HepG2 (cell line): ENCODE results near the gene CAVIN1. TPM values are rescaled to one million over a fixed set of nuclear protein-coding genes. Genes with fewer than 3 reads are reported as not detected.

Source experiments
- MAX ChIP-seq: IDR thresholded peaks from 2 replicates; pipeline ENCODE4 v1.6.1; 2012; ENCODE audit warnings: inconsistent platforms
- NR0B2 ChIP-seq: sonication (generic); formaldehyde crosslinking; IDR thresholded peaks from 2 replicates; pipeline ENCODE4 v1.4.0; 2020; ENCODE audit warnings: mild to moderate bottlenecking, missing genetic modification reagents
- ZBTB4 ChIP-seq: sonication (generic); formaldehyde crosslinking; IDR thresholded peaks from 2 replicates; pipeline ENCODE4 v1.4.0; 2020; ENCODE audit warnings: missing genetic modification reagents, mild to moderate bottlenecking, borderline replicate concordance
- ZBTB8A ChIP-seq: sonication (generic); formaldehyde crosslinking; IDR thresholded peaks from 2 replicates; pipeline ENCODE4 v1.4.0; 2020; ENCODE audit warnings: mild to moderate bottlenecking, low read depth, missing genetic modification reagents, borderline replicate concordance
- ZNF446 ChIP-seq: sonication (generic); formaldehyde crosslinking; IDR thresholded peaks from 2 replicates; pipeline ENCODE4 v1.5.0; 2020; ENCODE audit warnings: mild to moderate bottlenecking, missing genetic modification reagents
- ZNF749 ChIP-seq: sonication (generic); formaldehyde crosslinking; IDR thresholded peaks from 2 replicates; pipeline ENCODE4 v1.8.0; 2022; ENCODE audit warnings: mild to moderate bottlenecking, missing genetic modification reagents, moderate library complexity, borderline replicate concordance
- ZNF788 ChIP-seq: sonication (generic); formaldehyde crosslinking; IDR thresholded peaks from 2 replicates; pipeline ENCODE4 v1.5.0; 2020; ENCODE audit warnings: mild to moderate bottlenecking, missing genetic modification reagents, borderline replicate concordance
- ZNF800 ChIP-seq: sonication (generic); formaldehyde crosslinking; IDR thresholded peaks from 2 replicates; pipeline ENCODE4 v1.4.0; 2020; ENCODE audit warnings: missing genetic modification reagents
- ZNF816 ChIP-seq: sonication (generic); formaldehyde crosslinking; IDR thresholded peaks from 2 replicates; pipeline ENCODE4 v1.8.0; 2022; ENCODE audit warnings: missing genetic modification reagents, mild to moderate bottlenecking, borderline replicate concordance
- ZSCAN29 ChIP-seq: sonication (generic); formaldehyde crosslinking; conservative IDR thresholded peaks from 2 replicates; pipeline ENCODE4 v1.4.0; 2020; ENCODE audit warnings: mild to moderate bottlenecking, missing genetic modification reagents
- polyA plus RNA-seq, 8 experiments: library from polyadenylated mRNA; depleted of rRNA in 3 of 8; stranded (reverse) in 7 of 8; unstranded in 1 of 8; fragments of >200 nt; fragmentation: Illumina TruSeq in 4 of 8; extraction: Trizol in 4 of 8; gene quantifications; 2 replicates each; pipeline versions ENCODE4 v1.2.1 to v1.2.3, GENCODE V29; 2011 to 2016; ENCODE audit warnings: low read depth in 4 of 8, missing spikeins in 1 of 8, mixed read lengths in 1 of 8; ENCODE audit not compliant: insufficient read depth in 1 of 8
- total RNA-seq, 5 experiments: library from RNA; depleted of rRNA; stranded (reverse); fragments of >200 nt; fragmentation: Illumina TruSeq; extraction: Trizol; gene quantifications; 2 replicates each; pipeline ENCODE4 v1.2.3, GENCODE V29; 2016; ENCODE audit warnings: low read depth in 1 of 5

CAVIN1 gene
- total and polyA plus RNA-seq, 2 of the 13 experiments (the other 11 are each of a cell fraction or from before 2014, with no cell fraction given), result 15.9 to 25.5 TPM

- TF ChIP-seq NR0B2 (CRISPR knock-in tag) (peak; percentile 90), ZNF749 (peak; percentile 24; the same call in 1 of the 2 replicates), ZBTB8A (no peak), ZBTB4 (CRISPR knock-in tag) (0 out of 2 replicates have a peak, but pooled peaks have one; percentile 12), ZSCAN29 (CRISPR knock-in tag) (no peak; the same call in 1 of the 2 replicates), ZNF788 (CRISPR knock-in tag) (no peak), MAX (peak; percentile 75), ZNF800 (peak; percentile 99; the same call in 1 of the 2 replicates), ZNF816 (CRISPR knock-in tag) (no peak; the same call in 1 of the 2 replicates), ZNF446 (CRISPR knock-in tag) (no peak)
These were observed 571 bp downstream of the CAVIN1 start (continued) for GRCh38 chr17:42422412-42422957.
